ENCODE data around the gene OR2B6.

Gene OR2B6

GRCh38 chr6:28001351-28001750, 44.3 kb downstream of the OR2B6 start:
- no peak for DNase-seq

DNA sequence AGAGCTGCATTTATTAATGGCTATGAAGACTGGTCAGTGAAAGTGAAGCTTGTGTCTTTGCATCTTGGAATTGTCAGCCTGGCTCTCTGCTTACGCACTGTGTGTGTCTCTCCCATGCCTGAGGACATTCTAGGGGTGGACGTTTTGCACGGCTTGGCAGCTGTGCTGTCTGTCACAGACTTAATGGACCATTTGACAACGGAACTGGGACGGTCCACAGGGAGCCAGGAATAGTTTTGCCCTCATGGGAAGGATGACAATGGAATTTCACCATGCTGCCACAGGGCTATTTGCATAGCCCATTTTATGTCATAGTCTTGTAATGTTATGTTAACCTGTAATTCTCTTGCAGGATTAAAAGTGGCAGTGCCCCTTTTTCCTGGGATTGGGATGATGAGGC, 44.7 kb downstream of the OR2B6 start:
- no peak for DNase-seq

GRCh38 chr6:28002161-28002560, 45.1 kb downstream of the OR2B6 start:
- no peak for DNase-seq

- DNase-seq, result no peak
These were observed 46.0 kb downstream of the OR2B6 start for GRCh38 chr6:28003059-28003458.

DNA sequence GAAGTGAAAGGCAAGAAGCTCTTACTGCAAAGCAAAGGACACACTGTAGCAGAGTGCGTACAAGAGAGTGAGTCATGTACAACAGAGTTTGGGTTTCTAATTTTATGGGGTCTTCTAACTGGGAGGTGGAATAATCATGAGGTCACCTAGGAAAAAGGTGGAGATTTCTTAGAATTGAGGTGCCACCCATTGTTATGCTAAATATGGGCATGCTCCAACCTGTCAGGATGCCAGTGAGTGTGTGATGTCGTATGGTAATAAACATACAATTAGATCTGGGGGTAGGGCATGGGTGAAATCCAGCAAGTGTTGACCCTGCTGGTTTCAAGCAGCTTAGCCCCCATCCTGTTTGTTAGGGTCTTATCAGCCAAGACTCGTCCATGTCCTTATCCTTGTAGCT, 46.6 kb downstream of the OR2B6 start:
- DNase-seq, result no peak

- DNase-seq, result no peak
These were observed 47.5 kb downstream of the OR2B6 start for GRCh38 chr6:28004350-28005151.

DNA sequence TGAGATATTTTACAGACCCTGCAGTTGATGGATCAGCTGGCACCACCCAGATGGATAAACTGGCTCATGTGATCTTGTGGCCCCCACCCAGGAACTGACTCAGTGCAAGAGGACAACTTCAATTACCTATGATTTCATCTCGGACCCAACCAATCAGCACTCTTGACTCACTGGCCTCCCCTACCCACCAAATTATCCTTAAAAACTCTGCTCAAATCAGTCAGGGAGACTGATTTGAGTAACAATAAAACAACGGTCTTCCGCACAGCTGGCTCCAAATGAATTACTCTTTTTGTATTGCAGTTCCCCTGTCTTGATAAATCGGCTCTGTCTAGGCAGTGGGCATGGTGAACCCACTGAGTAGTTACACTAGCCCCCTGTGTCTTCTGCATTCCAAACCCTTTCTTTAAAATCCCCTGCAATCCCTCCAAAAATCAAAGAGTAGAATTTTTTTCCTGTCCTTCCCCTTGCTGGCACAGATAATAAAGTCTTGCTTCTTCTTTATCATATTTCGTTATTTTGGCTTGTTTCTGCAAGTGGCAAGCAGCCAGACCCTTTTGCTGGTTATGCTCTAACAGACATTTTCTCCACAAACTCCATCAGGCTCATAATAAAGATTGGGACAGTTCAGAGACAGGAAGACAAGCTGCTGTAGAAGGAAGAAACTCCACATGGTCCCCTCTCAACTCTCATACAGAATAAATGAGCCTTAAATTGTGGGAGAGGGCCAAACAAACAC, 48.3 kb downstream of the OR2B6 start:
- DNase-seq, result no peak

GRCh38 chr6:28005975-28006374, 48.9 kb downstream of the OR2B6 start:
- DNase-seq, result no peak
